ENCODE measurements around the gene SETDB2.
"Not testable (repeated sequence)": the region's sequence is repeated elsewhere in the genome, so short reads cannot be mapped to it uniquely, and the experiment has no call there.

Gene SETDB2

GRCh38 chr13:49481788-49482187, 37.7 kb downstream of the SETDB2 start:
- no peak for DNase-seq

GRCh38 chr13:49488563-49488962, 44.5 kb downstream of the SETDB2 start:
- DNase-seq, result no peak

GRCh38 chr13:49494645-49495044, 50.6 kb downstream of the SETDB2 start:
- no peak for DNase-seq

GRCh38 chr13:49495783-49496762, 52.0 kb downstream of the SETDB2 start, which contains the start of gene PHF11:
Gene PHF11, plus strand, starts transcription at chr13:49495953. Its CDS starts 49 bp downstream, at chr13:49496002.
- no peak for DNase-seq

- DNase-seq, result not testable (repeated sequence)
Observed at GRCh38 chr13:49496837-49497236, 52.8 kb downstream of the SETDB2 start.

GRCh38 chr13:49497272-49497671, 53.2 kb downstream of the SETDB2 start:
- no peak for DNase-seq

GRCh38 chr13:49498206-49498605, 54.1 kb downstream of the SETDB2 start:
- no peak for DNase-seq

- no peak for DNase-seq
Observed at GRCh38 chr13:49499889-49500660, 56.0 kb downstream of the SETDB2 start.

GRCh38 chr13:49502954-49503353, 58.9 kb downstream of the SETDB2 start:
- no peak for DNase-seq

GRCh38 chr13:49503951-49504350, 59.9 kb downstream of the SETDB2 start:
- DNase-seq, result no peak

- no peak for DNase-seq
Observed at GRCh38 chr13:49512578-49512977, 68.5 kb downstream of the SETDB2 start.

GRCh38 chr13:49516467-49516866, 72.4 kb downstream of the SETDB2 start:
- no peak for DNase-seq

- no peak for DNase-seq
Observed at GRCh38 chr13:49517461-49517860, 73.4 kb downstream of the SETDB2 start.

GRCh38 chr13:49521224-49521623, 77.2 kb downstream of the SETDB2 start:
- no peak for DNase-seq

- DNase-seq, result no peak
Observed at GRCh38 chr13:49524740-49525501, 80.8 kb downstream of the SETDB2 start.

GRCh38 chr13:49527123-49527522, 83.0 kb downstream of the SETDB2 start:
- DNase-seq, result no peak

- DNase-seq, result no peak
Observed at GRCh38 chr13:49528161-49528560, 84.1 kb downstream of the SETDB2 start.

- DNase-seq, result no peak
Observed at GRCh38 chr13:49530457-49530856, 86.4 kb downstream of the SETDB2 start.

GRCh38 chr13:49532593-49532992, 88.5 kb downstream of the SETDB2 start:
- no peak for DNase-seq

- DNase-seq, result no peak
Observed at GRCh38 chr13:49533011-49533410, 88.9 kb downstream of the SETDB2 start.

- no peak for DNase-seq
Observed at GRCh38 chr13:49533591-49534269, 89.7 kb downstream of the SETDB2 start.

GRCh38 chr13:49536144-49536873, 92.2 kb downstream of the SETDB2 start:
- DNase-seq, result no peak

All from COR-L47 (cell line).